ENCODE results near the gene SLIT1.
A peak's percentile ranks its signal among the peaks of the same experiment; 100 is the strongest.

Gene SLIT1

DNA sequence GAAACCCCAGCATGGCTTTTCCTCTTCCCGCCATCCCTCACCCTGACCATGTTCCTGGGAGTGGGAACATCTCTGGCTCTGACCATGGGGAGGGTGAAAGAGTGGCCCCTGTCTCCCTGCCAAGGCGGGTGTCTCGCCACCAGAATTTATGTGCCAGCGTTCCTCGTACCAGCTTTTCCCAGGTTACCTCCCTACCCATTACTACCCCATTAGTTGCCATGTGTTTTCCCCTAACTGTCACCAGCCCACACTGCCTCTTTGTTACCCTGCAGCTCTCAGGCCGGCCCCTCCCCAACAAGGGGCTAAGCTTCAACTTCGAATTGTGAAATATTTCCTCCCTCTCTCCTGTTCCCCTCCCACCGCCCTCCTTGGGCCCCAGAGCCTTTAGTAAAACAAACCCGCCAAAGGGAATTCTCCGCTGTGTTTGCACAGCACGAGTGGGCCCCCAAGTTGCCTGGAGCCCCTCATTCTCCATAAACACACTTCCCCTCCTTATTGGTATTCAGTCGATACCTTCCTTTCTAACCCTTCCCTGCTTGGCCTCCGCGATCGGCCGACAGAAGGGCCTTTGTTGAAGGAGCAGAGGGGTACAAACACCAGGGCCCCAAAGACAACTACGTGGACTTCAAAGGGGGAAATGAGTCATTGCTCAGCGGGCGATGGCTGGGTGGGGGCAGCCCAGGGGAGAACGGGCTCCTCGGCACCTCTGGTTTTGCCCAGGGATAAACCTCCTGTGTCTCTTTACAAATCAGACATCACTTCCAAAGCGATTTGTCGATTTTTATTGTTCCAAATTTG is 45.5 kb downstream of the SLIT1 start:
- Histone ChIP-seq H2AFZ (ENCODE audit: low read depth, low read length, severe bottlenecking) (no peak overlapping the region), H4K20me1 (ENCODE audit: low read depth, low read length) (no peaks in the 10 kb centered on the region), H3F3A (ENCODE audit: insufficient read depth) (no peaks in the 10 kb centered on the region), H3K4me3 (ENCODE audit: insufficient read depth, low read length, poor library complexity, severe bottlenecking) (no peak overlapping the region), H3K4me2 (ENCODE audit: low read depth, low read length, poor library complexity, severe bottlenecking) (no peak overlapping the region), H3K36me3 (ENCODE audit: low read length) (no peaks in the 10 kb centered on the region), H3K9me2 (replicated peaks; ENCODE audit: insufficient read depth, low read length) (no peaks in the 10 kb centered on the region), H3K79me2 (ENCODE audit: insufficient read depth, low read length) (no peaks in the 10 kb centered on the region), H3K9me3 (ENCODE audit: insufficient read depth, low read length) (no peaks in the 10 kb centered on the region), H3K27me3 (ENCODE audit: low read length) (no peaks in the 10 kb centered on the region), H3K9ac (ENCODE audit: low read length) (no peak overlapping the region), H3K27ac (ENCODE audit: low read depth, low read length) (no peak overlapping the region)
- TF ChIP-seq EZH2phosphoT487 (conservative IDR thresholded peaks at IDR 0.05; ENCODE audit: low read length): no peak

DNA sequence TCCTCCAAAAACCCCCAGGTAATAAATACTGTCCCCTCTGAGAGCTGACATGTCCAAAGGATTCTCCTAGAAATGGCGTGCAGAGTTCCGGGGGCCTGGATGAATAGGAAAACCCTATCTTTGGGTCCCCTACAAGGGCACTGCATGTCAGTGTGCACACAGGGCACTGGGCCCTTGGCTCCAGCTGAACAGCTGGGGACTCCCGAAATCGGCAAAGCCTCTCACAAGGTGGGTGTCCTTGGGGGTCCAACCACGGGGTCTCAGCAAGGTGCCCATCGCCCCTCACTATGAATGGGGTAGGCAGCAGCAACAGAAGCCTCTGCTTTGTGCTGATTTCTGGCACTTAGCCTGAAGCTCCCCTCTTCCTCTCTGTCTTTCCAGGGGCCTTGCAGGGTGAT is 46.1 kb downstream of the SLIT1 start:
- H3K9me3 ChIP-seq (ENCODE audit: insufficient read depth, low read length): no peaks in the 10 kb centered on the region
- H3K9me2 ChIP-seq (replicated peaks; ENCODE audit: insufficient read depth, low read length): no peaks in the 10 kb centered on the region
- no peak overlapping the region for H3K27ac ChIP-seq (ENCODE audit: low read depth, low read length)
- no peaks in the 10 kb centered on the region for H3K27me3 ChIP-seq (ENCODE audit: low read length)
- no peaks in the 10 kb centered on the region for H4K20me1 ChIP-seq (ENCODE audit: low read depth, low read length)
- no peak overlapping the region for H3K9ac ChIP-seq (ENCODE audit: low read length)
- no peak overlapping the region for H2AFZ ChIP-seq (ENCODE audit: low read depth, low read length, severe bottlenecking)
- no peaks in the 10 kb centered on the region for H3F3A ChIP-seq (ENCODE audit: insufficient read depth)
- no peak overlapping the region for H3K4me2 ChIP-seq (ENCODE audit: low read depth, low read length, poor library complexity, severe bottlenecking)
- H3K4me3 ChIP-seq (ENCODE audit: insufficient read depth, low read length, poor library complexity, severe bottlenecking): no peak overlapping the region
- H3K79me2 ChIP-seq (ENCODE audit: insufficient read depth, low read length): no peaks in the 10 kb centered on the region
- H3K36me3 ChIP-seq (ENCODE audit: low read length): no peaks in the 10 kb centered on the region
- TF ChIP-seq, protein P1, sequence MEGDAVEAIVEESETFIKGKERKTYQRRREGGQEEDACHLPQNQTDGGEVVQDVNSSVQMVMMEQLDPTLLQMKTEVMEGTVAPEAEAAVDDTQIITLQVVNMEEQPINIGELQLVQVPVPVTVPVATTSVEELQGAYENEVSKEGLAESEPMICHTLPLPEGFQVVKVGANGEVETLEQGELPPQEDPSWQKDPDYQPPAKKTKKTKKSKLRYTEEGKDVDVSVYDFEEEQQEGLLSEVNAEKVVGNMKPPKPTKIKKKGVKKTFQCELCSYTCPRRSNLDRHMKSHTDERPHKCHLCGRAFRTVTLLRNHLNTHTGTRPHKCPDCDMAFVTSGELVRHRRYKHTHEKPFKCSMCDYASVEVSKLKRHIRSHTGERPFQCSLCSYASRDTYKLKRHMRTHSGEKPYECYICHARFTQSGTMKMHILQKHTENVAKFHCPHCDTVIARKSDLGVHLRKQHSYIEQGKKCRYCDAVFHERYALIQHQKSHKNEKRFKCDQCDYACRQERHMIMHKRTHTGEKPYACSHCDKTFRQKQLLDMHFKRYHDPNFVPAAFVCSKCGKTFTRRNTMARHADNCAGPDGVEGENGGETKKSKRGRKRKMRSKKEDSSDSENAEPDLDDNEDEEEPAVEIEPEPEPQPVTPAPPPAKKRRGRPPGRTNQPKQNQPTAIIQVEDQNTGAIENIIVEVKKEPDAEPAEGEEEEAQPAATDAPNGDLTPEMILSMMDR (IDR thresholded peaks at IDR 0.05; ENCODE audit: insufficient read depth, low read length, poor library complexity, severe bottlenecking): no peak
- TF ChIP-seq EZH2phosphoT487 (conservative IDR thresholded peaks at IDR 0.05; ENCODE audit: low read length): no peak

DNA sequence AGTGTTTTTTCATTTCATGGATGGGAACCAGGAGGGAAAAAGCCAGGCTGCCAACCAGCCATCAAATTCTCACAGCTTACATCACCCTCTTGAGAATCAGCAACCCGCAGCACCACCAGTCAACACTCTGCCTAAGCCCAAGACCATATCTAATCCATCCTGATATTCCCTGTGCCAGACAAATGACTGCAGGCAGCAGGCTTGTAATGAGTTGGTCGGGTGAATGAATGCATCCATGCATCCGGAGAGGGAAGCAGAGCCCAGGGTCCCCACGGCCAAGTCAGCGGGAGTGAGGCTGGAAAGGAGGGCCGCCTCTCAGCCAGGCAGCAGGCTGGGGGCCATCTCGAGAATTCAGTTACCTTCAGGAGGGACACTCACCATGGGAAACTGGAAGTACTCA is 46.9 kb downstream of the SLIT1 start:
- H3K9me2 ChIP-seq (replicated peaks; ENCODE audit: insufficient read depth, low read length): no peaks in the 10 kb centered on the region
- no peaks in the 10 kb centered on the region for H3K36me3 ChIP-seq (ENCODE audit: low read length)

DNA sequence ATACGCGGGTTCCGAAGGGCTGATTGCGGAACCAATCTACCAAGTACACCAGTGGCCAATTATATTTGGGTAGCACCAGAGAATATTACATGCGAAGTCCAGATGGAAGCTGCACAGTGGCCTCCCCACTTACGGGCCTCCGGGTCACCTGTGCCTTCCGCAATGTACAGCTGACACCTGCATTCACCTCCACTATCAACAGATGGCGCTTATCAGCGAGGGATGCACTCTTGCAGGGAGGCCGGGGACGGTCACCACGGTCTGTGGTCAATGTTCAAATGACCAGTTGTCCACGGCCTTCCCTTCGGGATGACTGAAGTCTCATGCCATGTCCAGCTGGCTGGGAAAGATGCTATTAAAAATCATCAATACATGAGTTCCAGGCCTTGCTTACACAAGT is 47.6 kb downstream of the SLIT1 start:
- no peak overlapping the region for H3K9ac ChIP-seq (ENCODE audit: low read length)
- TF ChIP-seq, protein P1 (IDR thresholded peaks at IDR 0.05; ENCODE audit: insufficient read depth, low read length, poor library complexity, severe bottlenecking): peak; percentile 58
- no peak for TF ChIP-seq EZH2phosphoT487 (conservative IDR thresholded peaks at IDR 0.05; ENCODE audit: low read length)
- no peaks in the 10 kb centered on the region for H3K36me3 ChIP-seq (ENCODE audit: low read length)
- H3K9me2 ChIP-seq (replicated peaks; ENCODE audit: insufficient read depth, low read length): no peaks in the 10 kb centered on the region
- no peaks in the 10 kb centered on the region for H4K20me1 ChIP-seq (ENCODE audit: low read depth, low read length)
- H3K27ac ChIP-seq (ENCODE audit: low read depth, low read length): no peak overlapping the region
- no peaks in the 10 kb centered on the region for H3K27me3 ChIP-seq (ENCODE audit: low read length)
- no peak overlapping the region for H3K4me3 ChIP-seq (ENCODE audit: insufficient read depth, low read length, poor library complexity, severe bottlenecking)
- no peak overlapping the region for H3K4me2 ChIP-seq (ENCODE audit: low read depth, low read length, poor library complexity, severe bottlenecking)
- no peaks in the 10 kb centered on the region for H3F3A ChIP-seq (ENCODE audit: insufficient read depth)
- H2AFZ ChIP-seq (ENCODE audit: low read depth, low read length, severe bottlenecking): no peak overlapping the region
- H3K79me2 ChIP-seq (ENCODE audit: insufficient read depth, low read length): no peaks in the 10 kb centered on the region
- no peaks in the 10 kb centered on the region for H3K9me3 ChIP-seq (ENCODE audit: insufficient read depth, low read length)

More for the DNA sequence above, 46.9 kb downstream of the SLIT1 start:
- Histone ChIP-seq H3K27ac (ENCODE audit: low read depth, low read length) (no peak overlapping the region), H3K4me2 (ENCODE audit: low read depth, low read length, poor library complexity, severe bottlenecking) (no peak overlapping the region), H3K79me2 (ENCODE audit: insufficient read depth, low read length) (no peaks in the 10 kb centered on the region), H3K27me3 (ENCODE audit: low read length) (no peaks in the 10 kb centered on the region), H3K9ac (ENCODE audit: low read length) (no peak overlapping the region), H3F3A (ENCODE audit: insufficient read depth) (no peaks in the 10 kb centered on the region), H4K20me1 (ENCODE audit: low read depth, low read length) (no peaks in the 10 kb centered on the region), H3K9me3 (ENCODE audit: insufficient read depth, low read length) (no peaks in the 10 kb centered on the region), H3K4me3 (ENCODE audit: insufficient read depth, low read length, poor library complexity, severe bottlenecking) (no peak overlapping the region), H2AFZ (ENCODE audit: low read depth, low read length, severe bottlenecking) (no peak overlapping the region)
- TF ChIP-seq EZH2phosphoT487 (conservative IDR thresholded peaks at IDR 0.05; ENCODE audit: low read length): no peak
- TF ChIP-seq, protein P1 (IDR thresholded peaks at IDR 0.05; ENCODE audit: insufficient read depth, low read length, poor library complexity, severe bottlenecking): no peak

All from SU-DHL-6 (cell line).